Activated B cell treated with CpG ODN at 0.5 μM for 24 hours (primary cell): ENCODE data around the gene AUTS2. TPM values are rescaled to one million over a fixed set of nuclear protein-coding genes. Genes with fewer than 3 reads are reported as not detected.

Experiments
- ATAC-seq: fragments of 200-7000 bp; cut with Tn5 transposase; one replicate; pipeline ENCODE4 v1.10.0; 2021; ENCODE audit warnings: low read depth, mild to moderate bottlenecking, moderate library complexity
- CTCF ChIA-PET: fragments of 350-600 bp; sonication (Branson Sonifier 250); formaldehyde crosslinking; loops from one replicate; lab custom pipeline; 2021; ENCODE audit warnings: antibody characterized with exemption; lab: Charles Lee
- POLR2A ChIA-PET: fragments of 350-600 bp; sonication (Branson Sonifier 250); formaldehyde crosslinking; loops from one replicate; lab custom pipeline; 2021; ENCODE audit warnings: antibody characterized with exemption; lab: Charles Lee
- DNase-seq: peaks from one replicate; pipeline ENCODE4 v3.0.0; 2022
- H3K27ac Mint-ChIP-seq: one replicate; pipeline ENCODE4 v1.8.0; 2020; ENCODE audit warnings: mixed read lengths
- H3K27me3 Mint-ChIP-seq: one replicate; pipeline ENCODE4 v1.8.0; 2021; ENCODE audit warnings: mixed read lengths
- H3K36me3 Mint-ChIP-seq: one replicate; pipeline ENCODE4 v1.8.0; 2021; ENCODE audit warnings: low read depth, mixed read lengths
- H3K4me1 Mint-ChIP-seq: one replicate; pipeline ENCODE4 v1.8.0; 2021; ENCODE audit warnings: mixed read lengths
- H3K4me3 Mint-ChIP-seq: one replicate; pipeline ENCODE4 v1.8.0; 2020; ENCODE audit warnings: mild to moderate bottlenecking, mixed read lengths
- H3K9me3 Mint-ChIP-seq: one replicate; pipeline ENCODE4 v1.8.0; 2020; ENCODE audit warnings: mixed read lengths
- CTCF ChIP-seq: fragments of 200-600 bp; IDR thresholded peaks from one replicate; pipeline ENCODE4 v1.8.0; 2022; ENCODE audit warnings: antibody characterized with exemption, mild to moderate bottlenecking
- intact Hi-C: fragments of 100-400 bp; cut with micrococcal nuclease; formaldehyde crosslinking; loops from one replicate; pipeline ENCODE4 v1.15.1; 2024
- total RNA-seq: library from RNA; stranded (reverse); gene quantifications from 2 replicates; pipeline ENCODE4 v1.2.3, GENCODE V29; 2022

AUTS2 gene
- total RNA-seq, 1 donor from 2014 or later: 15.9 TPM

- no peak for ATAC-seq
- no peak for DNase-seq
- peaks cover 2% of the 10 kb centered on the region for H3K36me3 Mint-ChIP-seq
- ChIA-PET CTCF (no interaction called here), POLR2A (no interaction called here)
- intact Hi-C loops: no loop called here
- no peak overlapping the region for H3K4me3 Mint-ChIP-seq
- no peaks in the 10 kb centered on the region for H3K4me1 Mint-ChIP-seq
- H3K27me3 Mint-ChIP-seq: no peaks in the 10 kb centered on the region
- H3K27ac Mint-ChIP-seq: no peak overlapping the region
- peaks cover 3% of the 10 kb centered on the region for H3K9me3 Mint-ChIP-seq
- TF ChIP-seq CTCF: no peak
These were observed 894.4 kb downstream of the AUTS2 start for GRCh38 chr7:70492625-70493024.

GRCh38 chr7:70494225-70495032, 896.2 kb downstream of the AUTS2 start:
- ATAC-seq: no peak
- no peak for TF ChIP-seq CTCF
- Mint-ChIP-seq H3K27me3 (no peaks in the 10 kb centered on the region), H3K27ac (no peak overlapping the region), H3K4me1 (no peaks in the 10 kb centered on the region), H3K36me3 (peaks cover 2% of the 10 kb centered on the region), H3K9me3 (peaks cover 3% of the 10 kb centered on the region), H3K4me3 (no peak overlapping the region)
- no peak for DNase-seq
- intact Hi-C loops: no loop called here
- CTCF ChIA-PET: no interaction called here
- POLR2A ChIA-PET: no interaction called here

GRCh38 chr7:70495033-70495376, 896.7 kb downstream of the AUTS2 start:
- no peak for DNase-seq
- no peaks in the 10 kb centered on the region for H3K27me3 Mint-ChIP-seq
- H3K4me1 Mint-ChIP-seq: no peaks in the 10 kb centered on the region
- ChIA-PET POLR2A (no interaction called here), CTCF (no interaction called here)
- intact Hi-C loops: no loop called here
- H3K27ac Mint-ChIP-seq: no peak overlapping the region
- H3K36me3 Mint-ChIP-seq: peaks cover 2% of the 10 kb centered on the region
- no peak for ATAC-seq
- no peak overlapping the region for H3K4me3 Mint-ChIP-seq
- no peak for TF ChIP-seq CTCF
- peaks cover 3% of the 10 kb centered on the region for H3K9me3 Mint-ChIP-seq

GRCh38 chr7:70497793-70498192, 899.5 kb downstream of the AUTS2 start:
- no peak for ATAC-seq
- H3K36me3 Mint-ChIP-seq: peaks cover 2% of the 10 kb centered on the region
- CTCF ChIA-PET: no interaction called here
- no peaks in the 10 kb centered on the region for H3K4me1 Mint-ChIP-seq
- H3K9me3 Mint-ChIP-seq: peaks cover 3% of the 10 kb centered on the region
- H3K27me3 Mint-ChIP-seq: no peaks in the 10 kb centered on the region
- intact Hi-C loops: no loop called here
- POLR2A ChIA-PET: no interaction called here
- TF ChIP-seq CTCF: no peak
- H3K4me3 Mint-ChIP-seq: no peak overlapping the region
- no peak for DNase-seq
- no peak overlapping the region for H3K27ac Mint-ChIP-seq

GRCh38 chr7:70498232-70498992, 900.1 kb downstream of the AUTS2 start:
- H3K27me3 Mint-ChIP-seq: no peaks in the 10 kb centered on the region
- intact Hi-C loops: no loop called here
- POLR2A ChIA-PET: no interaction called here
- ATAC-seq (no peak), DNase-seq (no peak)
- H3K4me3 Mint-ChIP-seq: no peak overlapping the region
- no peaks in the 10 kb centered on the region for H3K4me1 Mint-ChIP-seq
- no peaks in the 10 kb centered on the region for H3K36me3 Mint-ChIP-seq
- H3K9me3 Mint-ChIP-seq: no peaks in the 10 kb centered on the region
- CTCF ChIA-PET: no interaction called here
- no peak for TF ChIP-seq CTCF
- H3K27ac Mint-ChIP-seq: no peak overlapping the region
